HepG2 (cell line): ENCODE data around the gene HACL1. TPM values are rescaled to one million over a fixed set of nuclear protein-coding genes. Genes with fewer than 3 reads are reported as not detected.

Source experiments
- ATAC-seq: fragments of 200-7000 bp; cut with Tn5 transposase; 3 replicates; pipeline ENCODE4 v1.9.1; 2020; ENCODE audit warnings: mild to moderate bottlenecking, moderate library complexity
- BruUV-seq: library from RNA; stranded (reverse); fragments of 400-500 nt; replicated peaks from 2 replicates; lab custom pipeline; 2021; lab: Mats Ljungman, UMichigan
- CTCF ChIA-PET: fragments of 300-600 bp; formaldehyde crosslinking; extraction: SDS; loops from one replicate; lab custom pipeline; 2021; ENCODE audit warnings: low total read pairs, inconsistent platforms, low intra/inter-chr PET ratio; lab: Yijun Ruan, JAX
- POLR2A ChIA-PET: fragments of 350-600 bp; sonication (Branson Sonifier 250); formaldehyde crosslinking; loops from one replicate; lab custom pipeline; 2020; ENCODE audit warnings: antibody characterized with exemption, inconsistent platforms; lab: Yijun Ruan, JAX
- DNase-seq: peaks from one replicate; pipeline ENCODE4 v3.0.0-alpha.2; 2015; ENCODE audit warnings: low spot score
- FAIRE-seq: peaks from 3 replicates; lab custom pipeline; 2011; peaks lifted over from hg19 to GRCh38; lab: Jason Lieb, UNC
- H2AFZ ChIP-seq: one replicate; pipeline ENCODE4 v1.6.1; 2011; ENCODE audit warnings: low read length, inconsistent platforms
- H3K27ac ChIP-seq: fragments of 300-600 bp; 3 replicates; pipeline ENCODE4 v1.8.0; 2011; ENCODE audit warnings: mixed run types, mild to moderate bottlenecking, mixed read lengths, low read length, inconsistent platforms; ENCODE audit not compliant: insufficient read depth; ENCODE audit errors: extremely low read length
- H3K27me3 ChIP-seq, 2 experiments: fragments of 200-600 bp in 1 of 2; 2 replicates in 1 of 2; 3 replicates in 1 of 2; pipeline versions ENCODE4 v1.6.0 to v1.8.0; 2011; ENCODE audit warnings: low read length in 2 of 2, mild to moderate bottlenecking in 2 of 2, moderate library complexity in 2 of 2, inconsistent platforms in 1 of 2; ENCODE audit not compliant: insufficient read depth in 2 of 2, control insufficient read depth in 1 of 2
- H3K36me3 ChIP-seq, 2 experiments: fragments of 200-600 bp in 1 of 2; replicated peaks in 1 of 2; 2 replicates in 1 of 2; 3 replicates in 1 of 2; pipeline versions ENCODE4 v1.5.1 to v1.8.0; 2011; ENCODE audit warnings: low read length in 2 of 2, inconsistent platforms in 1 of 2; ENCODE audit not compliant: insufficient read depth in 2 of 2, control insufficient read depth in 1 of 2
- H3K4me1 ChIP-seq: 2 replicates; pipeline ENCODE4 v1.5.1; 2012; ENCODE audit warnings: low read length, inconsistent platforms; ENCODE audit not compliant: insufficient read depth
- H3K4me2 ChIP-seq: 2 replicates; pipeline ENCODE4 v1.6.0; 2011; ENCODE audit warnings: low read depth, low read length, inconsistent platforms
- H3K4me3 ChIP-seq, 3 experiments: fragments of 200-600 bp in 1 of 3; sonication (generic), shearing (Covaris generic) in 1 of 3; replicated peaks in 1 of 3; 2 replicates each; pipeline ENCODE4 v1.5.1; 2011 to 2016; ENCODE audit warnings: low read length in 3 of 3, inconsistent platforms in 2 of 3, low read depth in 2 of 3, mild to moderate bottlenecking in 2 of 3, control low read depth in 1 of 3, mixed read lengths in 1 of 3; ENCODE audit not compliant: insufficient read depth in 1 of 3
- H3K79me2 ChIP-seq: one replicate; pipeline ENCODE4 v1.6.1; 2011; ENCODE audit warnings: low read length, inconsistent platforms; ENCODE audit not compliant: insufficient read depth
- H3K9ac ChIP-seq: 2 replicates; pipeline ENCODE4 v1.6.0; 2011; ENCODE audit warnings: mild to moderate bottlenecking, low read depth, low read length, inconsistent platforms; ENCODE audit not compliant: insufficient read depth
- H3K9me3 ChIP-seq: 2 replicates; pipeline ENCODE4 v1.5.1; 2012; ENCODE audit warnings: mild to moderate bottlenecking, low read length
- H4K20me1 ChIP-seq: 2 replicates; pipeline ENCODE4 v1.6.0; 2011; ENCODE audit warnings: inconsistent platforms, mild to moderate bottlenecking, low read length, moderate library complexity; ENCODE audit not compliant: insufficient read depth
- ATF1 ChIP-seq: IDR thresholded peaks from 2 replicates; pipeline ENCODE4 v1.6.1; 2016; ENCODE audit warnings: mild to moderate bottlenecking, control low read depth
- CREM ChIP-seq, 2 experiments: sonication (generic) in 1 of 2; formaldehyde crosslinking in 1 of 2; IDR thresholded peaks; 2 replicates each; pipeline versions ENCODE4 v1.4.0 to v1.6.1; 2016 to 2020; ENCODE audit warnings: antibody characterized with exemption in 1 of 2, mild to moderate bottlenecking in 1 of 2, missing genetic modification reagents in 1 of 2
- EP300 ChIP-seq, 3 experiments: sonication (generic) in 1 of 3; formaldehyde crosslinking in 1 of 3; IDR thresholded peaks; 2 replicates each; pipeline versions ENCODE4 v1.5.1 to v1.6.1; 2011 to 2020; ENCODE audit warnings: low read depth in 2 of 3, low read length in 2 of 3, borderline replicate concordance in 1 of 3, improper control_type of control experiment in 1 of 3, mild to moderate bottlenecking in 1 of 3, missing genetic modification reagents in 1 of 3, moderate library complexity in 1 of 3
- PTBP1 ChIP-seq: fragments of 200-400 bp; formaldehyde crosslinking; IDR thresholded peaks from 2 replicates; pipeline ENCODE4 v1.6.1; 2018; ENCODE audit warnings: low read length, low read depth; ENCODE audit not compliant: poor library complexity, severe bottlenecking
- TEAD3 ChIP-seq: optimal IDR thresholded peaks from 2 replicates; pipeline ENCODE3; 2016; ENCODE audit warnings: borderline replicate concordance
- ZNF264 ChIP-seq: sonication (generic); formaldehyde crosslinking; IDR thresholded peaks from 2 replicates; pipeline ENCODE4 v1.4.0; 2020; ENCODE audit warnings: missing genetic modification reagents
- ZNF550 ChIP-seq: sonication (generic); formaldehyde crosslinking; IDR thresholded peaks from 2 replicates; pipeline ENCODE4 v1.4.0; 2020; ENCODE audit warnings: mild to moderate bottlenecking, missing genetic modification reagents, borderline replicate concordance
- ZNF564 ChIP-seq: sonication (generic); formaldehyde crosslinking; IDR thresholded peaks from 2 replicates; pipeline ENCODE4 v1.8.1; 2023; ENCODE audit warnings: mild to moderate bottlenecking, missing genetic modification reagents
- WGBS: methylation state at CpG from one replicate; pipeline ENCODE4 v1.1.6; 2017; ENCODE audit warnings: low lambda C conversion rate; 5-methylcytosine and 5-hydroxymethylcytosine counted together
- in situ Hi-C: cut with HindIII; loops from 2 replicates; pipeline ENCODE4 v1.10.0; 2017; ENCODE audit warnings: low pct_unique_long_range_greater_than_20kb; ENCODE audit not compliant: extremely low pct_ligation_motif_present
- intact Hi-C: fragments of 100-400 bp; cut with micrococcal nuclease; formaldehyde crosslinking; loops from one replicate; pipeline ENCODE4 v1.10.0; 2022; ENCODE audit not compliant: unreplicated experiment
- polyA plus RNA-seq, 8 experiments: library from polyadenylated mRNA; depleted of rRNA in 3 of 8; stranded (reverse) in 7 of 8; unstranded in 1 of 8; fragments of >200 nt; fragmentation: Illumina TruSeq in 4 of 8; extraction: Trizol in 4 of 8; gene quantifications; 2 replicates each; pipeline versions ENCODE4 v1.2.1 to v1.2.3, GENCODE V29; 2011 to 2016; ENCODE audit warnings: low read depth in 4 of 8, missing spikeins in 1 of 8, mixed read lengths in 1 of 8; ENCODE audit not compliant: insufficient read depth in 1 of 8
- total RNA-seq, 5 experiments: library from RNA; depleted of rRNA; stranded (reverse); fragments of >200 nt; fragmentation: Illumina TruSeq; extraction: Trizol; gene quantifications; 2 replicates each; pipeline ENCODE4 v1.2.3, GENCODE V29; 2016; ENCODE audit warnings: low read depth in 1 of 5
- TF ChIP-seq, protein P1 (sequence below): sonication (generic); formaldehyde crosslinking; IDR thresholded peaks from 2 replicates; pipeline ENCODE4 v1.5.0; 2020; ENCODE audit warnings: mild to moderate bottlenecking, missing genetic modification reagents, moderate library complexity
- TF ChIP-seq, protein P2 (sequence below): sonication (generic); formaldehyde crosslinking; IDR thresholded peaks from 2 replicates; pipeline ENCODE4 v1.4.0; 2020; ENCODE audit warnings: missing genetic modification reagents
- TF ChIP-seq, protein P3 (sequence below): sonication (generic); formaldehyde crosslinking; IDR thresholded peaks from 2 replicates; pipeline ENCODE4 v1.4.0; 2020; ENCODE audit warnings: mild to moderate bottlenecking, missing genetic modification reagents
- TF ChIP-seq, protein P4 (sequence below): sonication (generic); formaldehyde crosslinking; IDR thresholded peaks from 2 replicates; pipeline ENCODE4 v1.5.0; 2020; ENCODE audit warnings: missing genetic modification reagents
- TF ChIP-seq, protein P5 (sequence below): sonication (generic); formaldehyde crosslinking; IDR thresholded peaks from 2 replicates; pipeline ENCODE4 v1.4.0; 2020; ENCODE audit warnings: missing genetic modification reagents

Gene HACL1
- total and polyA plus RNA-seq, 2 of the 13 experiments (the other 11 are each of a cell fraction or from before 2014, with no cell fraction given) = 22.1 to 25.7 TPM

DNA sequence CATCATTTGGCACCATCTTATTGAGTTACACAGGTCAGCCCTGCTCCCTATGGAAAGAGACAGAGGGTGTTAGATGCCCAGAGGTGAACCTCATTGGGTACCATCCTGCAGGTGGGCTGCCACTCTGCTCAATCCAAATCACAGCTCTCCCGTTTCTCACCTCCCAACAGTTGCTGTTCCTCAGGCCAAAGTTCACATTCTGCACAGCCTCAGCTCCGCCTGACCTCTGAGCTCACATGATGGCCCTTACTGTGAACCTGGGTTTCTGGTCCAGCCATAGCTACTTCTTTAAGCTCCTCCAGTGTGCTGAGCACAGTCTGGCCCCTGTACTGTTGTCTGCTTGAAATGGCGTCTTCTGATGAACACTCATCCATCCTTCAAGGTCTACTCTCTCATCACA lies 48.0 kb upstream of the HACL1 start (continued):
- TF ChIP-seq CREM (IDR thresholded peaks at IDR 0.05) = no peak
- no peak for TF ChIP-seq CREM (CRISPR knock-in tag; IDR thresholded peaks at IDR 0.05)
- no peak for TF ChIP-seq ZNF564 (CRISPR knock-in tag)
- TF ChIP-seq, protein P1, sequence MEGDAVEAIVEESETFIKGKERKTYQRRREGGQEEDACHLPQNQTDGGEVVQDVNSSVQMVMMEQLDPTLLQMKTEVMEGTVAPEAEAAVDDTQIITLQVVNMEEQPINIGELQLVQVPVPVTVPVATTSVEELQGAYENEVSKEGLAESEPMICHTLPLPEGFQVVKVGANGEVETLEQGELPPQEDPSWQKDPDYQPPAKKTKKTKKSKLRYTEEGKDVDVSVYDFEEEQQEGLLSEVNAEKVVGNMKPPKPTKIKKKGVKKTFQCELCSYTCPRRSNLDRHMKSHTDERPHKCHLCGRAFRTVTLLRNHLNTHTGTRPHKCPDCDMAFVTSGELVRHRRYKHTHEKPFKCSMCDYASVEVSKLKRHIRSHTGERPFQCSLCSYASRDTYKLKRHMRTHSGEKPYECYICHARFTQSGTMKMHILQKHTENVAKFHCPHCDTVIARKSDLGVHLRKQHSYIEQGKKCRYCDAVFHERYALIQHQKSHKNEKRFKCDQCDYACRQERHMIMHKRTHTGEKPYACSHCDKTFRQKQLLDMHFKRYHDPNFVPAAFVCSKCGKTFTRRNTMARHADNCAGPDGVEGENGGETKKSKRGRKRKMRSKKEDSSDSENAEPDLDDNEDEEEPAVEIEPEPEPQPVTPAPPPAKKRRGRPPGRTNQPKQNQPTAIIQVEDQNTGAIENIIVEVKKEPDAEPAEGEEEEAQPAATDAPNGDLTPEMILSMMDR (CRISPR knock-in tag) = no peak

DNA sequence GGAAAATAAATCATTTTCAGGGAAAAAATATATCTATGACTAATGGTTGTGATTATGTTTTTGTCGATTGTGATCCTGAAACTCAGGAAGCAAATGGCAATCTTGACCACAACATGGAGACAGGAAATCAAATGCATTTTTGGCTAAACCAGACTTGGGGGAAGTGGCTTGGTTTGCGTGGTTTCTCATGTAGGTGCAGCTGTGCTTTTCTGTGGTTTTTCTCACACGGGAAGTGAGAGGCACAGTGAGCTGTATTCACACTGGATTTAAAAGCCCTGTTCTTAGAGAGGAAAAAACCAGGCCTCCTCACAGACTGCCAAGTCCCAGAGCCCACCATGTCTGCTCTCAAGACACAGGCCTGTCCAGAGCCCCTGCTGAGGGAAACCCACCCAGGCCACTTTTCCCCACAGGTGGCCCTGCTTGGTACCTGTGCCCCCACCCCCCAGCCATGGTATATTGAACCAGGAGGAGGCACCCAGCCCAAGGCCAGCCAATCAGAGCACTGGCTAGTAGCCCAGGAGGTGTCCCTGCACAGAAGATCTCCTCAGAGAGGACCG lies 46.3 kb upstream of the HACL1 start:
- Histone ChIP-seq H3K9me3 (no peaks in the 10 kb centered on the region), H3K36me3 (0 out of 5 replicates have a peak, but pooled peaks cover 0 to 1% of the 10 kb centered on the region in 2 experiments), H3K27me3 (no peaks in the 10 kb centered on the region), H3K4me3 (no peak overlapping the region), H3K9ac (no peak overlapping the region), H3K4me1 (peaks cover 10% of the 10 kb centered on the region), H4K20me1 (no peaks in the 10 kb centered on the region), H3K27ac (no peak overlapping the region), H2AFZ (no peak overlapping the region), H3K79me2 (no peaks in the 10 kb centered on the region), H3K4me2 (no peak overlapping the region)
- ChIA-PET POLR2A (no interaction called here), CTCF (no interaction called here)
- FAIRE-seq (no peak), DNase-seq (no peak), ATAC-seq (no peak)
- in situ Hi-C loops (loop anchor here (25.0 kb wide), 1 partner anchor 590 kb away; no protein-coding TSS in a partner anchor), intact Hi-C loops (no loop called here)
- WGBS = 97% methylated on average over 3 of the region's 4 CpGs
- BruUV-seq = no TSS peak
- TF ChIP-seq TEAD3 (CRISPR knock-in tag) (no peak), ZNF550 (CRISPR knock-in tag) (no peak), ZNF264 (CRISPR knock-in tag) (no peak), PTBP1 (no peak), ATF1 (CRISPR knock-in tag) (no peak), EP300 (IDR thresholded peaks at IDR 0.05; ENCODE audit: low read depth in 2 of 2, low read length in 2 of 2) (no peak), EP300 (CRISPR knock-in tag; IDR thresholded peaks at IDR 0.05; ENCODE audit: borderline replicate concordance) (no peak)
- TF ChIP-seq, protein P2, sequence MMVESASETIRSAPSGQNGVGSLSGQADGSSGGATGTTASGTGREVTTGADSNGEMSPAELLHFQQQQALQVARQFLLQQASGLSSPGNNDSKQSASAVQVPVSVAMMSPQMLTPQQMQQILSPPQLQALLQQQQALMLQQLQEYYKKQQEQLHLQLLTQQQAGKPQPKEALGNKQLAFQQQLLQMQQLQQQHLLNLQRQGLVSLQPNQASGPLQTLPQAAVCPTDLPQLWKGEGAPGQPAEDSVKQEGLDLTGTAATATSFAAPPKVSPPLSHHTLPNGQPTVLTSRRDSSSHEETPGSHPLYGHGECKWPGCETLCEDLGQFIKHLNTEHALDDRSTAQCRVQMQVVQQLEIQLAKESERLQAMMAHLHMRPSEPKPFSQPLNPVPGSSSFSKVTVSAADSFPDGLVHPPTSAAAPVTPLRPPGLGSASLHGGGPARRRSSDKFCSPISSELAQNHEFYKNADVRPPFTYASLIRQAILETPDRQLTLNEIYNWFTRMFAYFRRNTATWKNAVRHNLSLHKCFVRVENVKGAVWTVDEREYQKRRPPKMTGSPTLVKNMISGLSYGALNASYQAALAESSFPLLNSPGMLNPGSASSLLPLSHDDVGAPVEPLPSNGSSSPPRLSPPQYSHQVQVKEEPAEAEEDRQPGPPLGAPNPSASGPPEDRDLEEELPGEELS (CRISPR knock-in tag) = no peak
- TF ChIP-seq, protein P3, sequence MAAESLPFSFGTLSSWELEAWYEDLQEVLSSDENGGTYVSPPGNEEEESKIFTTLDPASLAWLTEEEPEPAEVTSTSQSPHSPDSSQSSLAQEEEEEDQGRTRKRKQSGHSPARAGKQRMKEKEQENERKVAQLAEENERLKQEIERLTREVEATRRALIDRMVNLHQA = no peak
- TF ChIP-seq, protein P4, sequence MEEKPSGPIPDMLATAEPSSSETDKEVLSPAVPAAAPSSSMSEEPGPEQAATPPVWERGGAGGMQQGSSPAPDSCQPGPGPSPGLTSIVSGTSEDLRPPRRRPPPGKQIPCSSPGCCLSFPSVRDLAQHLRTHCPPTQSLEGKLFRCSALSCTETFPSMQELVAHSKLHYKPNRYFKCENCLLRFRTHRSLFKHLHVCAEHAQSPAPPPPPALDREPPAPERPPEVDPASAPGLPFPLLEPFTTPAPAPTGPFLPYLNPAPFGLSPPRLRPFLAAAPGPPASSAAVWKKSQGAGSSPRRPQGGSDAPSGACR = no peak
- TF ChIP-seq, protein P5, sequence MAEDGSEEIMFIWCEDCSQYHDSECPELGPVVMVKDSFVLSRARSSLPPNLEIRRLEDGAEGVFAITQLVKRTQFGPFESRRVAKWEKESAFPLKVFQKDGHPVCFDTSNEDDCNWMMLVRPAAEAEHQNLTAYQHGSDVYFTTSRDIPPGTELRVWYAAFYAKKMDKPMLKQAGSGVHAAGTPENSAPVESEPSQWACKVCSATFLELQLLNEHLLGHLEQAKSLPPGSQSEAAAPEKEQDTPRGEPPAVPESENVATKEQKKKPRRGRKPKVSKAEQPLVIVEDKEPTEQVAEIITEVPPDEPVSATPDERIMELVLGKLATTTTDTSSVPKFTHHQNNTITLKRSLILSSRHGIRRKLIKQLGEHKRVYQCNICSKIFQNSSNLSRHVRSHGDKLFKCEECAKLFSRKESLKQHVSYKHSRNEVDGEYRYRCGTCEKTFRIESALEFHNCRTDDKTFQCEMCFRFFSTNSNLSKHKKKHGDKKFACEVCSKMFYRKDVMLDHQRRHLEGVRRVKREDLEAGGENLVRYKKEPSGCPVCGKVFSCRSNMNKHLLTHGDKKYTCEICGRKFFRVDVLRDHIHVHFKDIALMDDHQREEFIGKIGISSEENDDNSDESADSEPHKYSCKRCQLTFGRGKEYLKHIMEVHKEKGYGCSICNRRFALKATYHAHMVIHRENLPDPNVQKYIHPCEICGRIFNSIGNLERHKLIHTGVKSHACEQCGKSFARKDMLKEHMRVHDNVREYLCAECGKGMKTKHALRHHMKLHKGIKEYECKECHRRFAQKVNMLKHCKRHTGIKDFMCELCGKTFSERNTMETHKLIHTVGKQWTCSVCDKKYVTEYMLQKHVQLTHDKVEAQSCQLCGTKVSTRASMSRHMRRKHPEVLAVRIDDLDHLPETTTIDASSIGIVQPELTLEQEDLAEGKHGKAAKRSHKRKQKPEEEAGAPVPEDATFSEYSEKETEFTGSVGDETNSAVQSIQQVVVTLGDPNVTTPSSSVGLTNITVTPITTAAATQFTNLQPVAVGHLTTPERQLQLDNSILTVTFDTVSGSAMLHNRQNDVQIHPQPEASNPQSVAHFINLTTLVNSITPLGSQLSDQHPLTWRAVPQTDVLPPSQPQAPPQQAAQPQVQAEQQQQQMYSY (CRISPR knock-in tag) = no peak
